ENCODE measurements around the gene RAD9A.

- TF ChIP-seq CTCF (IDR thresholded peaks at IDR 0.05), result no peak
- TF ChIP-seq EZH2phosphoT487 (IDR thresholded peaks at IDR 0.05), result no peak
Measured at GRCh38 chr11:67405688-67406339, 14.0 kb downstream of the RAD9A start.
